OCI-LY7 (cell line): ENCODE results near the gene S1PR4. TPM values are rescaled to one million over a fixed set of nuclear protein-coding genes. Genes with fewer than 3 reads are reported as not detected.

ENCODE experiments used
- BruUV-seq: library from RNA; stranded (reverse); fragments of 400-500 nt; replicated peaks from 2 replicates; lab custom pipeline; 2021; lab: Mats Ljungman, UMichigan
- CTCF ChIA-PET: fragments of 300-600 bp; sonication (Branson Sonifier 250); formaldehyde crosslinking; loops from one replicate; lab custom pipeline; 2022; ENCODE audit warnings: antibody characterized with exemption; ENCODE audit not compliant: unreplicated experiment; lab: Charles Lee
- POLR2A ChIA-PET: fragments of 300-600 bp; sonication (Branson Sonifier 250); formaldehyde crosslinking; loops from one replicate; lab custom pipeline; 2022; ENCODE audit warnings: antibody characterized with exemption; lab: Charles Lee
- DNase-seq: peaks from one replicate; pipeline ENCODE4 v3.0.0-alpha.2; 2015; ENCODE audit warnings: low spot score
- H2AFZ ChIP-seq: fragments of 200-600 bp; sonication (generic), shearing (Covaris generic); 2 replicates; pipeline ENCODE4 v1.6.1; 2014; ENCODE audit warnings: mild to moderate bottlenecking, antibody characterized with exemption, low read length, moderate library complexity
- H3K27ac ChIP-seq: fragments of 200-600 bp; sonication (generic); 2 replicates; pipeline ENCODE4 v1.5.1; 2014; ENCODE audit warnings: mixed run types, low read depth, mild to moderate bottlenecking, moderate library complexity, low read length, inconsistent platforms; ENCODE audit not compliant: poor library complexity, severe bottlenecking
- H3K36me3 ChIP-seq: fragments of 200-600 bp; sonication (generic); 2 replicates; pipeline ENCODE4 v1.6.1; 2014; ENCODE audit warnings: mild to moderate bottlenecking, antibody characterized with exemption, low read length, moderate library complexity, mixed read lengths; ENCODE audit not compliant: insufficient read depth
- H3K4me1 ChIP-seq: fragments of 200-600 bp; sonication (generic); 2 replicates; pipeline ENCODE4 v1.5.1; 2014; ENCODE audit warnings: mild to moderate bottlenecking, low read length; ENCODE audit not compliant: insufficient read depth, poor library complexity, severe bottlenecking
- H3K4me2 ChIP-seq: fragments of 200-600 bp; sonication (generic); 2 replicates; pipeline ENCODE4 v1.6.1; 2014; ENCODE audit warnings: mild to moderate bottlenecking, low read length
- H3K4me3 ChIP-seq: fragments of 200-600 bp; sonication (generic); 2 replicates; pipeline ENCODE4 v1.5.1; 2014; ENCODE audit warnings: mild to moderate bottlenecking, low read depth, low read length; ENCODE audit not compliant: poor library complexity, severe bottlenecking
- H3K79me2 ChIP-seq: fragments of 200-600 bp; sonication (generic); 2 replicates; pipeline ENCODE4 v1.6.1; 2016; ENCODE audit warnings: low read depth, mild to moderate bottlenecking, low read length, moderate library complexity, mixed read lengths; ENCODE audit not compliant: insufficient read depth
- H3K9me2 ChIP-seq: fragments of 200-600 bp; sonication (generic); 2 replicates; pipeline ENCODE4 v1.6.1; 2016; ENCODE audit warnings: mild to moderate bottlenecking, low read length, mixed read lengths; ENCODE audit not compliant: insufficient read depth
- H3K9me3 ChIP-seq: fragments of 200-600 bp; sonication (generic); 2 replicates; pipeline ENCODE4 v1.6.1; 2014; ENCODE audit warnings: mild to moderate bottlenecking, mixed run types, low read length, mixed read lengths
- H4K20me1 ChIP-seq: fragments of 200-600 bp; sonication (generic); 2 replicates; pipeline ENCODE4 v1.6.1; 2014; ENCODE audit warnings: mild to moderate bottlenecking, antibody characterized with exemption, low read length, moderate library complexity, mixed read lengths; ENCODE audit not compliant: insufficient read depth
- EZH2phosphoT487 ChIP-seq: fragments of 200-600 bp; sonication (generic); IDR thresholded peaks from 2 replicates; pipeline ENCODE4 v1.6.1; 2018; ENCODE audit warnings: low read depth, borderline replicate concordance, mild to moderate bottlenecking, mixed run types, antibody characterized with exemption, low read length, moderate library complexity, mixed read lengths
- intact Hi-C: fragments of 100-400 bp; cut with micrococcal nuclease; formaldehyde crosslinking; loops from one replicate; pipeline ENCODE4 v1.10.0; 2022; ENCODE audit not compliant: unreplicated experiment
- total RNA-seq, 2 experiments: library from RNA; depleted of rRNA in 1 of 2; stranded (reverse); fragments of >200 nt in 1 of 2; shearing (Covaris generic) in 1 of 2; gene quantifications; 2 replicates each; pipeline ENCODE4 v1.2.3, GENCODE V29; 2014 to 2022
- TF ChIP-seq, protein P1 (sequence below): fragments of 200-600 bp; sonication (generic); conservative IDR thresholded peaks from 2 replicates; pipeline ENCODE4 v1.5.1; 2014; ENCODE audit warnings: mild to moderate bottlenecking, antibody characterized with exemption, low read length, moderate library complexity, mixed read lengths

Gene S1PR4
- total RNA-seq, 2 experiments from 2014 or later: 25.8 to 34.1 TPM

DNA sequence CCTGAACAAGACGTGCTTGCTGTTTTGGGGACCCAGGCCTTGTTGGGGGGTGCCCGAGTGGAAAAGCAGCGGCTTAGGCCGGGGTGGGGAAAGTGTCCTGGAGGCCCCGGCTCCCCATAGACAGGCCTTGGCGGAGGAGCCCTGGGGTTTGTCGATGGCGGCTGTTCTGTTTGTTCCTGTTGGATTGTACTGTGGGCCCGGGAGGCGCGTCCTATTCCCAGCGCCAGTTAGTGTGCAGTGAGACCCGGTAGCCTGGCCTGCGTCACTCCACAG lies 18.3 kb downstream of the S1PR4 start:
- TF ChIP-seq EZH2phosphoT487: no peak
- TF ChIP-seq, protein P1, sequence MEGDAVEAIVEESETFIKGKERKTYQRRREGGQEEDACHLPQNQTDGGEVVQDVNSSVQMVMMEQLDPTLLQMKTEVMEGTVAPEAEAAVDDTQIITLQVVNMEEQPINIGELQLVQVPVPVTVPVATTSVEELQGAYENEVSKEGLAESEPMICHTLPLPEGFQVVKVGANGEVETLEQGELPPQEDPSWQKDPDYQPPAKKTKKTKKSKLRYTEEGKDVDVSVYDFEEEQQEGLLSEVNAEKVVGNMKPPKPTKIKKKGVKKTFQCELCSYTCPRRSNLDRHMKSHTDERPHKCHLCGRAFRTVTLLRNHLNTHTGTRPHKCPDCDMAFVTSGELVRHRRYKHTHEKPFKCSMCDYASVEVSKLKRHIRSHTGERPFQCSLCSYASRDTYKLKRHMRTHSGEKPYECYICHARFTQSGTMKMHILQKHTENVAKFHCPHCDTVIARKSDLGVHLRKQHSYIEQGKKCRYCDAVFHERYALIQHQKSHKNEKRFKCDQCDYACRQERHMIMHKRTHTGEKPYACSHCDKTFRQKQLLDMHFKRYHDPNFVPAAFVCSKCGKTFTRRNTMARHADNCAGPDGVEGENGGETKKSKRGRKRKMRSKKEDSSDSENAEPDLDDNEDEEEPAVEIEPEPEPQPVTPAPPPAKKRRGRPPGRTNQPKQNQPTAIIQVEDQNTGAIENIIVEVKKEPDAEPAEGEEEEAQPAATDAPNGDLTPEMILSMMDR: no peak
- no peak overlapping the region for H2AFZ ChIP-seq
- ChIA-PET POLR2A (no interaction called here), CTCF (no interaction called here)
- intact Hi-C loops: no loop called here
- H3K36me3 ChIP-seq: peaks cover 59% of the 10 kb centered on the region
- BruUV-seq: no TSS peak
- no peak overlapping the region for H3K4me2 ChIP-seq
- H3K9me3 ChIP-seq: no peaks in the 10 kb centered on the region
- no peaks in the 10 kb centered on the region for H4K20me1 ChIP-seq
- H3K79me2 ChIP-seq: no peaks in the 10 kb centered on the region
- H3K4me1 ChIP-seq: no peaks in the 10 kb centered on the region
- no peak overlapping the region for H3K4me3 ChIP-seq
- no peak for DNase-seq
- H3K27ac ChIP-seq: no peak overlapping the region
- no peaks in the 10 kb centered on the region for H3K9me2 ChIP-seq

- no peaks in the 10 kb centered on the region for H3K4me1 ChIP-seq
- H2AFZ ChIP-seq: no peak overlapping the region
- H3K79me2 ChIP-seq: no peaks in the 10 kb centered on the region
- no peaks in the 10 kb centered on the region for H3K9me3 ChIP-seq
- H3K9me2 ChIP-seq: no peaks in the 10 kb centered on the region
- no peaks in the 10 kb centered on the region for H4K20me1 ChIP-seq
- H3K27ac ChIP-seq: no peak overlapping the region
- peaks cover 58% of the 10 kb centered on the region for H3K36me3 ChIP-seq
- POLR2A ChIA-PET: no interaction called here
- BruUV-seq: no TSS peak
- CTCF ChIA-PET: no interaction called here
- no peak overlapping the region for H3K4me2 ChIP-seq
- intact Hi-C loops: no loop called here
- no peak for DNase-seq
- no peak for TF ChIP-seq EZH2phosphoT487
- TF ChIP-seq, protein P1: no peak
- H3K4me3 ChIP-seq: no peak overlapping the region
These were observed 20.5 kb downstream of the S1PR4 start for GRCh38 chr19:3198901-3199700.

DNA sequence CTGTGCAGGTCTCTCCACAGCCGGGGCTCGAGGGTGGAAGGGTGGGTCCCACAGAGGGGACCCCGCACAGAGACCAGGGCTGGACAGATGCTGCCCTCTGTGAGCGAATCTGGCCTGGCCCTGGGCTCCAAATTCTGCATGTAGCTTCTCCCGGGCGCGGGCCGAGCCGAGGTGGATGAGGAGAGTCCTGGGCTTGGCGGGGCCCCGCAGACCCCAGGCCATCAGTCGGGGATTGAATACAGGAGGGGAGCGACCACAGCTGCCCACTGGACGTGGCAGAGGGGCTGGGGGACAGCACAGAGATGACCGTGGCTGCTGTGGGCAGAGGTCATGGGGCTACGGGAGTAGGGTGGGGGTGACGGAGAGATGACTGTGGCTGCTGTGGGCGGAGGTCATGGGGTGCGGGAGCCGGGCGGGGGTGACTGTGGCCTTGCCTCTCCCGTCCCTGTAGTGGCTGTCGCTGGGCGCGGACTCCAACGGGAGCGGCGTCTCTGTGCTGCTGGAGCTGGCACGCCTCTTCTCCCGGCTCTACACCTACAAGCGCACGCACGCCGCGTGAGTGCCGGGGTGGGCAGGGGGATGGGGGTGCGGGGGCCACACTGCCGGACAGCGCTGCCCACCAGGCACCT lies 22.6 kb downstream of the S1PR4 start:
- Histone ChIP-seq H4K20me1 (no peaks in the 10 kb centered on the region), H3K9me2 (no peaks in the 10 kb centered on the region), H2AFZ (no peak overlapping the region), H3K36me3 (peaks cover 60% of the 10 kb centered on the region), H3K27ac (no peak overlapping the region), H3K4me2 (no peak overlapping the region), H3K9me3 (no peaks in the 10 kb centered on the region), H3K4me3 (no peak overlapping the region), H3K79me2 (no peaks in the 10 kb centered on the region), H3K4me1 (no peaks in the 10 kb centered on the region)
- TF ChIP-seq, protein P1: no peak
- TF ChIP-seq EZH2phosphoT487: no peak
- POLR2A ChIA-PET: no interaction called here
- intact Hi-C loops: no loop called here
- no TSS peak for BruUV-seq
- DNase-seq: no peak
- CTCF ChIA-PET: no interaction called here
